ENCODE measurements around the gene POLE2. TPM values are rescaled to one million over a fixed set of nuclear protein-coding genes. Genes with fewer than 3 reads are reported as not detected.

POLE2 gene, protein sequence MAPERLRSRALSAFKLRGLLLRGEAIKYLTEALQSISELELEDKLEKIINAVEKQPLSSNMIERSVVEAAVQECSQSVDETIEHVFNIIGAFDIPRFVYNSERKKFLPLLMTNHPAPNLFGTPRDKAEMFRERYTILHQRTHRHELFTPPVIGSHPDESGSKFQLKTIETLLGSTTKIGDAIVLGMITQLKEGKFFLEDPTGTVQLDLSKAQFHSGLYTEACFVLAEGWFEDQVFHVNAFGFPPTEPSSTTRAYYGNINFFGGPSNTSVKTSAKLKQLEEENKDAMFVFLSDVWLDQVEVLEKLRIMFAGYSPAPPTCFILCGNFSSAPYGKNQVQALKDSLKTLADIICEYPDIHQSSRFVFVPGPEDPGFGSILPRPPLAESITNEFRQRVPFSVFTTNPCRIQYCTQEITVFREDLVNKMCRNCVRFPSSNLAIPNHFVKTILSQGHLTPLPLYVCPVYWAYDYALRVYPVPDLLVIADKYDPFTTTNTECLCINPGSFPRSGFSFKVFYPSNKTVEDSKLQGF
- total RNA-seq, result 14.0 and 15.4 TPM in 2 replicates

DNA sequence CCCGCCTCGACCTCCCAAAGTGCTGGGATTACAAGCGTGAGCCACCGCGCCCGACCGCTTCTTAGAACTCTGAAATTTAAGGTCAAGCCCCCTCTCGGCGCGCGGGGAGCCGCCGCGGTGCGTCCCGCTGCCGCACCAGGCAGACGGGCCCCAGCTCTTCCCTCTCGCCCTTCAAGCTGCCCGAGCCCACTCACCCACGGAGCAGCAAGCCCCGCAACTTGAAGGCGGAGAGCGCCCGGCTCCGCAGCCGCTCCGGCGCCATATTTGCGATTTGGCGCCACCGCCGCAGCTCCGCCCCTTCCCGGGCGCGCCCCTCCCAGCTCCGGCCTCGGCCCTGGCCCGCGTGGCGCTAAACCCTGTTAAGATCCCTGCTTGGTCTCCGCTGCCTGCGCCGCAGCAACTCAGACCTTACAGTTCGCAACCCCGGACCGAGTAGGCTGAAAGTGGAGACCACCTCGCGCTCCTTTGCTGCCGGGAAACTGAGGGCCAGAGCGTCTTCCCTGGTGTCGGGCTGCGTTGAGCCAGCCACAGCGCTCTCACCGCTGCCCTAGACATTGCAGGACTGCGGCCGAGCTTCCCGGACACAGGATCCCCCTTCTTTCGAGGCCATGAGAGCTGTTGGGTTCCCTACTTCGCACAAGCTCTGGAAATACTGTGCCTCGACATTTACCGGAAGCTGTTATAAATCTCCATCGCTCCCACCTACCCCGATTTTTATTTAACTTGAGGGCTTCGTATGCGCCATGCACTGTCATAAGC lies at the start of gene POLE2:
Gene POLE2, minus strand, starts transcription at position 273 of the 759 bp plus-strand sequence. Its CDS starts 11 bp downstream, at position 262.

DNA sequence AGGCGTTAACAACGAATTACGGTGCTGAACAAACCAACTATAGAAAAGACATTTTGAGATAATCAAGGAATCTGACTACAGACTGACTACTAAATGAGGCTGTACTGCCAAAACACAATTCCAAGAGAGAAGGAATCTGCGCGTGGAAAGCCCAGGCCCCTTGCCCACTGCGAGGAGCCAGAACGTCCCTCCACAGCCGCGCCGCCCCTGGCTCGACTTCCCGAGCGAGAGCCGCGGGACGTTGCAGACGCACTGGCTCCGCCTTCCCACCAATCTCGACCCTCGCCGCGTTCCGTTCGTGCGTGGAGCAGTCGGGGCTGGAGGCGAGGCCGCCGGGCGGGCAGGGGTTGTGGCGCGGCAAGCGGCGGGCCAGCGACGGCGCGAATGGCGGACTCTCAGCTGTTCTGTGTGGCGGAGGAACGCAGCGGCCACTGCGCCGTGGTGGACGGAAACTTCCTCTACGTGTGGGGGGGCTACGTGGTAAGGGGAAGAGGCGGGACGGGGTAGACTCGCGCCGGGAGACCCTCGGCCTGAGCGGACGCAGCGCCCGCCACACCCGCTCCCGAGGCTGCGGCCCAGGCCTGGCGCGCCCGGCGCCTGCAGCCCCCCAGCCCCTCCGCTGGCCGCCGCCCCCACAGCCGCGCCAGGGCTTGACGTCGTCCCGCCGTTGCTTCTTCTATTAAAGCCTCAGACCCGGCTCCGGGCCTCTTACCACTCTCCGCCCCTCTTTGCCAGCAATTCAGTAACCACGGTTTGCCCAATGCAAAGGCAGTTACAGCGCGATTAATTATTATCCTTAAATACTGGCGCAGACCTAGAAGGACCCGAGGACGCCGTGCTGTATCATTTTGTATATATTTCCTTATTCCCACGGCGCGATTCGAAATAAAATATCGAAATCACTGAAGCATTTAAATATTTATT lies 5.1 kb upstream of the POLE2 start, which contains the start of gene KLHDC1:
Gene KLHDC1, plus strand, starts transcription at position 310 of the 924 bp plus-strand sequence. Its CDS starts 75 bp downstream, at position 385.

DNA sequence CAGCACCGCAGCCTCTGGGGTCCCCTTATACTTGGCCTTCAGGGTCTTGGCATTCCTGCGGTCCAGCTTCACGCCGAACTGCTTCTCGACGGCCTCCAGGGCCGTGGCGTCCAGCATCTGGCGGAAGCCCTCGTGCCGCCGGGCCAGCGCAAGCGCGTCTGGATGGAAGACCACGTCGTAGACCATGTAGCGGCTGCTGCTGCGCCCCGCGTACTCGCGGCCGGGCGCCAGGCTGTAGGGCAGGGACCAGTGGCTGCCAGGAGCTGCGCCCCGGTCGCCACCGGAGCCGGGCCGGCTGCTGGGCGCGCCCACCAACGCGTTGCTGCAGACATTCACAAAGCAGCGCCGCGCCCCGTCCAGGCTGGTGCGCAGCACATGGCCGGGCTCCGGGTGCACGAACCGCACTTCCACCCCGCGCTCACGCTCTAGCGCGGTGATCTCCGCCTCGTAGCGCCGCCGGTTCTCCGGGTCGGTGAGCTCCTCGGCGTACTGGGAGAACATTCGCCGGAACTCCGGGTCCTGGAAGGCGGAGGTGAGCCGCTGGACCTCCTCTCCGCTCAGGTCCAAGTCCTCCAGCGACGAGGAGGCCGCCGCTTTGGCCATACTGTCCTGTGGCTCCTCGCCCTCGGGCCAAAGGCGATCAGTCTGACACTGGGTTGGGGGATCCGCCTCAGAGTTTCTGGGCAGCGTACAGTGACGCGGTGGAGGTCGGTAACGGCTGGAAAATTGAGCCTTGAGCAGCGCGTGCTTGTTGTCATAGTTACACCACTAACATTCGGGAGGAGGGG lies 53.3 kb downstream of the POLE2 start, which contains the start of gene DNAAF2:
Gene DNAAF2, minus strand, starts transcription at position 698 of the 788 bp plus-strand sequence. Its CDS starts 95 bp downstream, at position 603.

DNA sequence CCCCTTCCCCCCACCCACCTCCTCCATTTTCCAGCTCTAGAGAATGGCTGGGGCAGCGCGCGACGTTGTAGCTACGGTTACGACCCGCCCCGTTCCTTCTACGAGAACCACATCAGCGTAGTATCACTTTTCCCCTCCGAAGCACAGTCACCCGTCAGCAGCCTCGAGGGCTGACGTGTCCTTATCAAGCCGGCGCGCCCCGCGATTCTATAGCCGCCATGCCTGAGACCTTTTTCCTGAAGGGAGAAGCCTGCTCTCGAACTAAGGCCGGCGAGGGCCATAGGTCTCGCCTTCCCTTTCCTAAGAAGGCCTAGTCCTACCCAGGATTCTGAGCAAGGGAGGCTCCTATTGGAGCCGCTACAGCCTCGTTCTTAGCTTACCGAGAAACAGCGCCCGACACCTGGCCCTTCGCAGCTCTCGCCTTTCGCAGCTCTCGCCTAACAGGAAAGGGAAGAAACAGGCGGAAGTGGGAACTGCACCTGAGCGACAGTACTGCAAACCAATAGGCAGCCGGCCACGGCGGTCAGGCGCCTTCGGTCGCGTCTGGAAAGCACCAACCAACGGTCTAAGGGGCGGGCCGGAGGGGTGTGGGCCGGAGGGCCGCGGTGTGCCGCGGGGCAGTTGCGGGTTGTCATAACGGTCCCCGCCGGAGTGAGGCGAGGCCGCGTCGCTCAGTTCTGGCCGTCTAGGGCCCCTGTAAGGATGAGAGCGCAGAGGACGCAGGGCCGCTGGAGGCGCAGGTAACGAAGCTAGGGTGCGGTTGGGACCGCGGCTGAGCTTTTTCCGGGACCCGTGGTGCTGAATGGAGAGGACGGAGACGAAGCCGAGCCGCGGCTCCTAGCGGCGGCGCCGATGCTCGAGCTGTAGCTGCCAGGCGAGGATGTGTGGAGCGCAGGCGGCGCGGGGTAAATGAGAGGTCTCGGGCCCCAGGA lies 67.6 kb downstream of the POLE2 start, which contains the start of the genes MGAT2 and RPL36AL:
Gene MGAT2, plus strand, starts transcription at position 618 of the 932 bp plus-strand sequence. CDS start 470 bp downstream, outside the sequence.
Gene RPL36AL, minus strand, starts transcription at position 445 of the 932 bp plus-strand sequence. CDS start 1,522 bp downstream, outside the sequence.

DNA sequence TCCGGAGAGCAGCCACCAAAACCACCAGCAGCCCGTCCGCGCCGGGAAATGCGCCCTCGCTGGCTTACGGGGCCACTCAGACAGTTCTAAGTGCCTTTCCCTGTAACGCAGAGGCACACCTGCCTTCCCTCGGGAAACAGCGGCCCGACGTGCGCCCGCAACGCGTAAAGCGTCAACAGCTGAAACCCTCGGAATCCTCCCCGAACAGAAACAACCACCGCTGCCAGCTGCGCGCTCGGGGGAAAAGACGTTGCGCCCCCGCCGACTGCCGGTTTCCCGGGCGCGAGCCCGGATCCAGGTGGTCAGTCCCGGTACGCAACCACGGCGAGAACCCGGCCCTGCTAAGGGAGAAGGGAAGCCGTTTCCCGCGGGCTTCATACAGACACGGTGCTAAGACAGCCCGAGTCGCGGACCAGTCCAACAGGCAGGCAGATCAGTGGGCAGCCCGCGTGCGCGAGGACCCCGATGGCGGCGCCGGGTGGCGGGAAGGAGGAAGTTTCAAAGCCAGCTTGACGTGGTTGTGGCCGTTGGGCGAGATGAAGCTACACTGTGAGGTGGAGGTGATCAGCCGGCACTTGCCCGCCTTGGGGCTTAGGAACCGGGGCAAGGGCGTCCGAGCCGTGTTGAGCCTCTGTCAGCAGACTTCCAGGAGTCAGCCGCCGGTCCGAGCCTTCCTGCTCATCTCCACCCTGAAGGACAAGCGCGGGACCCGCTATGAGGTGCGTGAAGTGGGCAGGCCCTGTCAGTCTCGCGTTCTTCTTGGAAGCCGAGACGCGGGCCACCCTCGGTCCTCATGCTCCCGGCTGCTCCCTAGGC lies 89.3 kb downstream of the POLE2 start, which contains the start of gene LRR1:
Gene LRR1, plus strand, starts transcription at position 456 of the 816 bp plus-strand sequence. Its CDS starts 81 bp downstream, at position 537.

Other genes starting within 250 kb of the POLE2 start
- 12,829 and 16,337 TPM in 2 replicates for gene RPS29, start 101.8 kb downstream of the POLE2 start, total RNA-seq
- 11.6 and 21.4 TPM in 2 replicates for gene LRR1, start 89.3 kb downstream of the POLE2 start, total RNA-seq
- 239 and 271 TPM in 2 replicates for gene RPL36AL, start 67.6 kb downstream of the POLE2 start, total RNA-seq
- 47.7 and 48.6 TPM in 2 replicates for gene MGAT2, start 67.4 kb downstream of the POLE2 start, total RNA-seq
- gene DNAAF2, start 53.0 kb downstream of the POLE2 start, total RNA-seq, result 14.0 and 20.5 TPM in 2 replicates
- 0.14 and 0.51 TPM in 2 replicates for gene KLHDC1, start 4.9 kb upstream of the POLE2 start, total RNA-seq
- gene KLHDC2, start 79.9 kb upstream of the POLE2 start, total RNA-seq, result 20.6 and 24.1 TPM in 2 replicates
- gene NEMF, start 164.6 kb upstream of the POLE2 start, total RNA-seq, result 15.2 and 39.1 TPM in 2 replicates
- gene ARF6, start 204.9 kb upstream of the POLE2 start, total RNA-seq, result 84.6 and 115 TPM in 2 replicates